NCI-H510A treated with DMSO at 0.1 percent for 48 hours (cell line): Measurements from ENCODE around the gene ASIC2.
"Not testable (repeated sequence)": the region's sequence is repeated elsewhere in the genome, so short reads cannot be mapped to it uniquely, and the experiment has no call there.

ENCODE experiments used
- DNase-seq: peaks from one replicate; lab custom pipeline; 2025; lab: John Stamatoyannopoulos, UW

Gene ASIC2

GRCh38 chr17:32980230-32980629, 312.9 kb downstream of the ASIC2 start:
- DNase-seq = no peak

- no peak for DNase-seq
Measured at GRCh38 chr17:32976605-32977004, 316.5 kb downstream of the ASIC2 start.

GRCh38 chr17:32976131-32976530, 317.0 kb downstream of the ASIC2 start:
- DNase-seq = no peak

GRCh38 chr17:32971171-32971570, 321.9 kb downstream of the ASIC2 start:
- DNase-seq = no peak

DNA sequence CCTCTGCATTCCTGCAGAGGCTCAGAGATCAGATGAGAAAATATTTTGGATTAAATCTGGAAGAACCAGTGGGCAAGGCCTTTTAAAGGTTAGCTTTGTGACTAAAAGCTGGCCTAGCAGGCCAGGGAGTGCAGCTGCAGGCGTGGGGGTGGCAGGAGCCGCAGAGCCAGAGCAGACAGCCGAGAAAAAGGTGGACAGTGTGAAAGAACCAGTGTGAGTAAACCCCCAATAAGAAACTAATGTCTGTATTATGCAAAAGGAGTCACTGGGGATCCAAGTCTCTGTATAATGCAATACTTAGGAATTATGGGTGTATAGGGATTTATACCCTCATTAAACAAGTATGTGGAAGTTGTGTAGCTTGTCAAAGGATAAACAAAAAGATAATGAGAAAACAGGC, 322.8 kb downstream of the ASIC2 start:
- DNase-seq = no peak

GRCh38 chr17:32969231-32969630, 323.9 kb downstream of the ASIC2 start:
- not testable (repeated sequence) for DNase-seq

DNA sequence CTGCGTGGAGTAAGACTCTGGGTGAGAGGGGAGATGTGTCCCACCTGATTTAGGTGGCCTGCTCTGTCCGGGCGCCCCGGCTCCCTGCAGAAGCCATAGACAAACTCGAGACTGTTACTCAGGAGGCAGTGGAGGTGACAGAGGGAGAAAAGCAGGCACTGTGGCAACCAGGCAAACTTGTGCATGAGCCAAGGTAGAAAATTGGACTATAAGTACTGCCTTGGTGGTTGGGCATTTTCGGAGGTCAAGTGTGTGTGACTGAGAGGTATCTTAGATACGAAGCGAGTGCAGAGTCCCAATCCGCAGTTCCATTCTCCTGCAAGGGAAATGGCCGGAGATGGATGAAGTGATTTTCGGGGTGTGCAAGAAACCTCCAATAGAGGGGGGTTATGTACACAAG, 328.6 kb downstream of the ASIC2 start:
- no peak for DNase-seq
